Neural progenitor cell (in vitro differentiated cells): ENCODE data around the gene RAB11FIP2. TPM values are rescaled to one million over a fixed set of nuclear protein-coding genes. Genes with fewer than 3 reads are reported as not detected.

ENCODE experiments used
- DNase-seq: peaks from one replicate; pipeline ENCODE4 v3.0.0-alpha.2; 2016; ENCODE audit warnings: low spot score
- H2AFZ ChIP-seq: fragments of 200-600 bp; sonication (generic); replicated peaks from 2 replicates; pipeline ENCODE4 v1.6.1; 2016; ENCODE audit warnings: antibody characterized with exemption
- H3F3A ChIP-seq: fragments of 200-600 bp; sonication (generic); 2 replicates; pipeline ENCODE4 v1.6.1; 2016; ENCODE audit warnings: antibody characterized with exemption, low read depth
- H3K27ac ChIP-seq: fragments of 200-600 bp; sonication (generic); 2 replicates; pipeline ENCODE4 v1.5.1; 2016; ENCODE audit warnings: mild to moderate bottlenecking
- H3K27me3 ChIP-seq: fragments of 200-600 bp; sonication (generic); 2 replicates; pipeline ENCODE4 v1.6.1; 2016; ENCODE audit warnings: mild to moderate bottlenecking, moderate library complexity
- H3K36me3 ChIP-seq: fragments of 200-600 bp; sonication (generic); 2 replicates; pipeline ENCODE4 v1.5.1; 2016
- H3K4me1 ChIP-seq: fragments of 200-600 bp; sonication (generic); 2 replicates; pipeline ENCODE4 v1.6.1; 2016; ENCODE audit warnings: mixed run types
- H3K4me2 ChIP-seq: fragments of 200-600 bp; sonication (generic); 2 replicates; pipeline ENCODE4 v1.6.1; 2016
- H3K4me3 ChIP-seq: fragments of 200-600 bp; sonication (generic); 2 replicates; pipeline ENCODE4 v1.5.1; 2016
- H3K79me2 ChIP-seq: fragments of 200-600 bp; sonication (generic); 2 replicates; pipeline ENCODE4 v1.6.1; 2016; ENCODE audit warnings: low read depth
- H3K9ac ChIP-seq: fragments of 200-600 bp; sonication (generic); 2 replicates; pipeline ENCODE4 v1.6.1; 2016
- H3K9me3 ChIP-seq: fragments of 200-600 bp; sonication (generic); 2 replicates; pipeline ENCODE4 v1.5.1; 2016; ENCODE audit warnings: low read depth
- H4K20me1 ChIP-seq: fragments of 200-600 bp; sonication (generic); 2 replicates; pipeline ENCODE4 v1.6.1; 2016; ENCODE audit warnings: low read depth
- H3K27ac Mint-ChIP-seq: 3 replicates; pipeline ENCODE4 v1.8.0; 2021; ENCODE audit warnings: mixed read lengths
- H3K27me3 Mint-ChIP-seq: 2 replicates; pipeline ENCODE4 v1.8.0; 2022; ENCODE audit warnings: low read depth, mild to moderate bottlenecking, inconsistent platforms, moderate library complexity, mixed read lengths; ENCODE audit not compliant: insufficient read depth
- H3K36me3 Mint-ChIP-seq: 3 replicates; pipeline ENCODE4 v1.8.0; 2021; ENCODE audit warnings: mixed read lengths
- H3K4me1 Mint-ChIP-seq: 3 replicates; pipeline ENCODE4 v1.8.0; 2021; ENCODE audit warnings: mixed read lengths
- H3K4me3 Mint-ChIP-seq: 3 replicates; pipeline ENCODE4 v1.8.0; 2021; ENCODE audit warnings: mild to moderate bottlenecking, moderate library complexity, mixed read lengths
- H3K9me3 Mint-ChIP-seq: 3 replicates; pipeline ENCODE4 v1.8.0; 2020; ENCODE audit warnings: mixed read lengths
- EZH2 ChIP-seq: fragments of 200-600 bp; sonication (generic); IDR thresholded peaks from 2 replicates; pipeline ENCODE4 v1.6.1; 2017; ENCODE audit warnings: antibody characterized with exemption, mild to moderate bottlenecking, moderate library complexity
- EZH2phosphoT487 ChIP-seq: fragments of 200-600 bp; sonication (generic); IDR thresholded peaks from 2 replicates; pipeline ENCODE4 v1.6.1; 2017; ENCODE audit warnings: antibody characterized with exemption
- total RNA-seq: library from RNA; depleted of rRNA; stranded (reverse); fragments of >200 nt; gene quantifications from 2 replicates; pipeline ENCODE4 v1.2.3, GENCODE V29; 2015; ENCODE audit warnings: low replicate concordance
- TF ChIP-seq, protein P1 (sequence below): fragments of 200-600 bp; sonication (generic); IDR thresholded peaks from 2 replicates; pipeline ENCODE4 v1.5.1; 2017; ENCODE audit warnings: antibody characterized with exemption, mild to moderate bottlenecking

Gene RAB11FIP2
- 29.9 and 50.7 TPM in 2 replicates for total RNA-seq

DNA sequence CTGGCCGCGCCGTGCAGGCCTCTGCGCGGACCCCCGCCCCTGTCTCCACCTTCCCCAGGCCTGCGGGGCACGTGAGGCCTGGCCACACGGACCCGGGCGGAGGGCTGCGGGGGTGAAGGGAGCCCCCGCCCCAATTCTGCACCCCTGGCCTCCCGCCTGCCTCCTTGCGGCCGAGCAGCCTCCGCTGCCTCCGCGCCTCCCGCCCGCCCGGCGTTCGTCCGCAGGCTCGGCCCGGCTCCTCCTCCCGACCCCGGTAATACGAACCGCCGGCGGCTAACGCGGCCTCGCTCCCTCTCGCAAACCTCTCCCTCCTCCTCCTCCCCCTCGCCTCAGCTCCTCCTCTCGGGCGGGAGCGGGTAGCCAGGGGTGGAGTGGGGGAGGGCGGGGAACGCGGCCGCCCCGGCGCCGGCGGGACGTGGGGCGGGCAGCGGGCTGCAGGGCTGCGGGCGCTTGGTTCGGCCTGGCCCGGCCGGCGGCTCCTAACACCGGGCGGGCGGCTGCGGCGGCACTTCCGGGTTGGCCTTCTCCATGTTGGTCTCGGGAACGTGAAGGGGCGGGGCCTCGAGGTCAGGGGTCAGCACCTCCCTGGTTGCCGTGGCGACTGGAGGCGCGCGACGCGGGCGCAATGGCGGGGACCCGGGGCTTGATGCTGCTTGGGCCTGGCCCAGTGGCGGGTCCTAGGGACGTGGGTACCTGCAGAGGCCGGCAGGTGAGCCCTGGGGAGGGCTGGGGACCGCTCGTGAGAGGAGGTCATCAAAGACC lies at the start of gene RAB11FIP2:
Gene RAB11FIP2, minus strand, starts transcription at position 547 of the 762 bp plus-strand sequence. CDS start 778 bp downstream, outside the sequence.
- Histone ChIP-seq H3K27me3 (no peaks in the 10 kb centered on the region), H3K4me3 (peak within 1 kb of the TSS; percentile 60), H3K9me3 (no peaks in the 10 kb centered on the region), H3K9ac (peak within 1 kb of the TSS; percentile 39), H3K4me2 (peak within 1 kb of the TSS; percentile 91), H3F3A (peaks cover 37% of the 10 kb centered on the region), H3K27ac (peak within 1 kb of the TSS; percentile 97), H4K20me1 (no peaks in the 10 kb centered on the region), H3K79me2 (peaks cover 46% of the 10 kb centered on the region), H3K4me1 (peaks cover 40% of the 10 kb centered on the region), H2AFZ (peak within 1 kb of the TSS; percentile 87), H3K36me3 (no peaks in the 10 kb centered on the region)
- Mint-ChIP-seq H3K4me1 (peaks cover 38% of the 10 kb centered on the region), H3K4me3 (peak within 1 kb of the TSS; percentile 95), H3K36me3 (no peaks in the 10 kb centered on the region), H3K27me3 (peaks cover 2% of the 10 kb centered on the region), H3K9me3 (no peaks in the 10 kb centered on the region), H3K27ac (peak within 1 kb of the TSS; percentile 97)
- no peak for TF ChIP-seq EZH2phosphoT487
- TF ChIP-seq, protein P1, sequence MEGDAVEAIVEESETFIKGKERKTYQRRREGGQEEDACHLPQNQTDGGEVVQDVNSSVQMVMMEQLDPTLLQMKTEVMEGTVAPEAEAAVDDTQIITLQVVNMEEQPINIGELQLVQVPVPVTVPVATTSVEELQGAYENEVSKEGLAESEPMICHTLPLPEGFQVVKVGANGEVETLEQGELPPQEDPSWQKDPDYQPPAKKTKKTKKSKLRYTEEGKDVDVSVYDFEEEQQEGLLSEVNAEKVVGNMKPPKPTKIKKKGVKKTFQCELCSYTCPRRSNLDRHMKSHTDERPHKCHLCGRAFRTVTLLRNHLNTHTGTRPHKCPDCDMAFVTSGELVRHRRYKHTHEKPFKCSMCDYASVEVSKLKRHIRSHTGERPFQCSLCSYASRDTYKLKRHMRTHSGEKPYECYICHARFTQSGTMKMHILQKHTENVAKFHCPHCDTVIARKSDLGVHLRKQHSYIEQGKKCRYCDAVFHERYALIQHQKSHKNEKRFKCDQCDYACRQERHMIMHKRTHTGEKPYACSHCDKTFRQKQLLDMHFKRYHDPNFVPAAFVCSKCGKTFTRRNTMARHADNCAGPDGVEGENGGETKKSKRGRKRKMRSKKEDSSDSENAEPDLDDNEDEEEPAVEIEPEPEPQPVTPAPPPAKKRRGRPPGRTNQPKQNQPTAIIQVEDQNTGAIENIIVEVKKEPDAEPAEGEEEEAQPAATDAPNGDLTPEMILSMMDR, result peak; percentile 63
- peak; percentile 97 for DNase-seq

DNA sequence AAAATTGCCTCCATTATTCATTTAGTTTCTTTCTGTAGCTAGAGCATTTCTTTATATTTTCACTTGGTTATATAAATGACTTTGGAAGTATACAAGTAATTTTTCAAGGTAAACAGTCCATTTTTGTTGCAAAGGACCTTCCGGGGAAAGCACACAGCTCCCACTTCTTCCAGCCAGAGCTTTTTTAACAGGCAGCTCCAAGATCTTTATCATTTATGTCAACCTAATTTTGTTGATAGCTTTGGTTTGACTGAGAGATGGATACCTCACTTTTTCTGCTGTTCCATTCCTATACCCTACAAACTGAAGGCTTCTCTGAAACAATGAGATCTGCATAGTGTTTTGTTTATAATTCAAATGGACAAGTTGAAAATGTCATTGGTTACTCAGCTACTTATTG lies 49.3 kb upstream of the RAB11FIP2 start:
- no peaks in the 10 kb centered on the region for H3K27me3 ChIP-seq
- H3K79me2 ChIP-seq, result no peaks in the 10 kb centered on the region
- no peaks in the 10 kb centered on the region for H3K4me1 ChIP-seq
- no peak for DNase-seq
- H3K4me3 Mint-ChIP-seq, result no peak overlapping the region
- no peaks in the 10 kb centered on the region for H3F3A ChIP-seq
- no peak overlapping the region for H3K9ac ChIP-seq
- H3K4me2 ChIP-seq, result no peak overlapping the region
- no peaks in the 10 kb centered on the region for H3K9me3 ChIP-seq
- H3K27ac ChIP-seq, result no peak overlapping the region
- H3K4me1 Mint-ChIP-seq, result no peaks in the 10 kb centered on the region
- no peaks in the 10 kb centered on the region for H3K36me3 ChIP-seq
- no peak overlapping the region for H3K4me3 ChIP-seq
- H2AFZ ChIP-seq, result no peak overlapping the region
- TF ChIP-seq, protein P1, result no peak
- TF ChIP-seq EZH2 (no peak), EZH2phosphoT487 (no peak)
- peaks cover 2% of the 10 kb centered on the region for H3K27me3 Mint-ChIP-seq
- no peak overlapping the region for H3K27ac Mint-ChIP-seq
- peaks cover 3% of the 10 kb centered on the region for H3K36me3 Mint-ChIP-seq
- H4K20me1 ChIP-seq, result no peaks in the 10 kb centered on the region
- no peaks in the 10 kb centered on the region for H3K9me3 Mint-ChIP-seq

DNA sequence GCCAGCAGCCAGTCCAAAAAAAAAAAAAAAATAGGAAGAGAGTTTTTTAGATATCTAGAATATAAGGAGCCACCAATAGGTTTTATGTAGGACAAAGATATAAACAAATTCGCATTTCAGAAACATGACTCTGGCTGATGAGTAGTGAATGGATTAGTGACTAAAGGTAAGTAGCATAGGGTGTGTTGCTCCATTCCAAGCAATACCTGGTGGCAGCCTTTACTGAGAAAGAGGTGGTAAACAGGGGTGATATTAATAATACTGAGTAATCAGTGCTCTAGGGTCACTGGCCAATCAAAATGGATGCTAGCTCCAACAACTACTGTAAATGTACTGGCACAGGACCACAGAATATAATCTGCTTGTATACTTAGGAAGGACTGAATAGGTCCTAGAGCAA lies 45.5 kb upstream of the RAB11FIP2 start:
- Mint-ChIP-seq H3K9me3 (no peaks in the 10 kb centered on the region), H3K36me3 (no peaks in the 10 kb centered on the region), H3K27ac (no peak overlapping the region), H3K27me3 (no peaks in the 10 kb centered on the region), H3K4me3 (no peak overlapping the region), H3K4me1 (peaks cover 9% of the 10 kb centered on the region)
- Histone ChIP-seq H4K20me1 (no peaks in the 10 kb centered on the region), H3K4me1 (peaks cover 7% of the 10 kb centered on the region), H3F3A (no peaks in the 10 kb centered on the region), H3K4me2 (no peak overlapping the region), H3K9ac (no peak overlapping the region), H3K27me3 (no peaks in the 10 kb centered on the region), H2AFZ (no peak overlapping the region), H3K79me2 (no peaks in the 10 kb centered on the region), H3K36me3 (no peaks in the 10 kb centered on the region), H3K27ac (no peak overlapping the region), H3K9me3 (no peaks in the 10 kb centered on the region), H3K4me3 (no peak overlapping the region)
- no peak for DNase-seq
- TF ChIP-seq, protein P1, result no peak
- TF ChIP-seq EZH2, result no peak
- TF ChIP-seq EZH2phosphoT487, result no peak
